WERI-Rb-1 (cell line): ENCODE data around the gene ASB14.
"Not testable (repeated sequence)": the region's sequence is repeated elsewhere in the genome, so short reads cannot be mapped to it uniquely, and the experiment has no call there.

Experiments used
- DNase-seq: peaks from one replicate; pipeline ENCODE4 v3.0.0-alpha.2; 2020
- H3K27ac ChIP-seq: fragments of 250-450 bp; sonication (Bioruptor Pico); 2 replicates; pipeline ENCODE4 v1.5.1; 2020; ENCODE audit warnings: mild to moderate bottlenecking, moderate library complexity
- H3K27me3 ChIP-seq: fragments of 250-450 bp; sonication (Bioruptor Pico); 2 replicates; pipeline ENCODE4 v1.5.1; 2021; ENCODE audit warnings: mild to moderate bottlenecking, low read depth, moderate library complexity; ENCODE audit not compliant: insufficient read depth, severe bottlenecking
- H3K36me3 ChIP-seq: fragments of 250-450 bp; sonication (Bioruptor Pico); 2 replicates; pipeline ENCODE4 v1.5.1; 2020; ENCODE audit warnings: mild to moderate bottlenecking, moderate library complexity
- H3K4me3 ChIP-seq: 2 replicates; pipeline ENCODE4 v1.5.1; 2011; ENCODE audit warnings: low read depth, mild to moderate bottlenecking, control low read depth, low read length
- H3K9me3 ChIP-seq: fragments of 250-450 bp; sonication (Bioruptor Pico); 2 replicates; pipeline ENCODE4 v1.5.1; 2021; ENCODE audit warnings: mild to moderate bottlenecking, moderate library complexity; ENCODE audit not compliant: severe bottlenecking
- CTCF ChIP-seq: IDR thresholded peaks from 2 replicates; pipeline ENCODE4 v1.5.1; 2011; ENCODE audit warnings: low read depth, mild to moderate bottlenecking, control low read depth, inconsistent platforms, low read length

Gene ASB14

GRCh38 chr3:57309769-57310360, 17.4 kb upstream of the ASB14 start:
- TF ChIP-seq CTCF: no peak
- H3K27ac ChIP-seq: no peak overlapping the region
- H3K9me3 ChIP-seq: no peaks in the 10 kb centered on the region
- H3K27me3 ChIP-seq: peaks cover 2% of the 10 kb centered on the region
- DNase-seq: no peak
- H3K4me3 ChIP-seq: no peak overlapping the region
- H3K36me3 ChIP-seq: no peaks in the 10 kb centered on the region

- H3K36me3 ChIP-seq, H3K27me3 ChIP-seq, H3K9me3 ChIP-seq, H3K27ac ChIP-seq, H3K4me3 ChIP-seq, DNase-seq: not testable (repeated sequence)
Observed at GRCh38 chr3:57303520-57303919, 11.0 kb upstream of the ASB14 start.

GRCh38 chr3:57298041-57298440, 5.6 kb upstream of the ASB14 start:
- no peak overlapping the region for H3K4me3 ChIP-seq
- no peaks in the 10 kb centered on the region for H3K27me3 ChIP-seq
- no peaks in the 10 kb centered on the region for H3K36me3 ChIP-seq
- no peaks in the 10 kb centered on the region for H3K9me3 ChIP-seq
- DNase-seq: no peak
- no peak overlapping the region for H3K27ac ChIP-seq
- no peak for TF ChIP-seq CTCF

- Histone ChIP-seq H3K36me3 (no peaks in the 10 kb centered on the region), H3K9me3 (no peaks in the 10 kb centered on the region), H3K27me3 (no peaks in the 10 kb centered on the region), H3K4me3 (no peak overlapping the region), H3K27ac (no peak overlapping the region)
- TF ChIP-seq CTCF: no peak
- no peak for DNase-seq
Observed at GRCh38 chr3:57292897-57293526, 527 bp upstream of the ASB14 start.

- H3K36me3 ChIP-seq: no peaks in the 10 kb centered on the region
- no peak overlapping the region for H3K4me3 ChIP-seq
- DNase-seq: no peak
- TF ChIP-seq CTCF: no peak
- H3K27ac ChIP-seq: no peak overlapping the region
- H3K27me3 ChIP-seq: no peaks in the 10 kb centered on the region
- no peaks in the 10 kb centered on the region for H3K9me3 ChIP-seq
Observed at GRCh38 chr3:57288403-57288802, 4.1 kb downstream of the ASB14 start.

GRCh38 chr3:57287205-57287604, 5.3 kb downstream of the ASB14 start:
- Histone ChIP-seq H3K4me3 (no peak overlapping the region), H3K27ac (no peak overlapping the region), H3K9me3 (no peaks in the 10 kb centered on the region), H3K27me3 (no peaks in the 10 kb centered on the region), H3K36me3 (no peaks in the 10 kb centered on the region)
- no peak for TF ChIP-seq CTCF
- DNase-seq: no peak
